Erythroblast (primary cell): Measurements from ENCODE around the gene IL18RAP.

Experiments
- GATA1 ChIP-seq: IDR thresholded peaks from 2 replicates; pipeline ENCODE4 v1.6.1; 2011; ENCODE audit warnings: low read depth, mild to moderate bottlenecking, control low read depth, low read length, moderate library complexity
- POLR2A ChIP-seq: IDR thresholded peaks from 2 replicates; pipeline ENCODE4 v1.6.1; 2011; ENCODE audit warnings: mild to moderate bottlenecking, low read length

DNA sequence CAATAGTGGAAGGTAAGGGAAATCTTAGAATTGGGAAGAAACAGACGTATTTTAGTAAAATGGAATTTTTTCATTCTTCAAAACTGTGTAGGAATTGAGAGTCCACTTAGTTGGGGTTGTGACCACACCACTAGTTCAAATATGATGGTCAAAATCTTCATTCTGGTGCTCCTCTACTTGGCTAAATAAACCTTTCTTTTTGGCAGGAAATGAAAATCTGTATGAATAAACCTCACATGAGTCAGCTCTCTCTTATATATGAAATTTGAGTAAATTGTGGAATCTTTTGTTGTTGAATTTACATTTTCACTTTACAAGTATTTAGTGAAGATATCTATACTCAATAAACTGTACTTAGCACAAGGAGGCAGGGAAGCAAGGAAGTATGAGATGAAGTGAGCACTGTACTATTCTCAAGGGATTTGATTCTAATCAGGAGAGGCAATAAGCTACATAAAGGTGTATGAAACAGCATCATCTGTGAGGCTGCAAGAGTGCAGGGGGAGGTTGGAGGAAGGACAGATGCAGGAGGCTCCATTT is 46.8 kb upstream of the IL18RAP start:
- TF ChIP-seq GATA1 (no peak), POLR2A (no peak)
